Ectodermal cell (in vitro differentiated cells): ENCODE data around the gene IL1R2.

ENCODE experiments used
- H3K27ac ChIP-seq: 2 replicates; pipeline ENCODE4 v1.7.0; 2013; ENCODE audit warnings: mild to moderate bottlenecking, low read depth, low read length; ENCODE audit not compliant: insufficient read depth, poor library complexity, severe bottlenecking
- H3K27me3 ChIP-seq: 2 replicates; pipeline ENCODE4 v1.7.0; 2013; ENCODE audit warnings: mild to moderate bottlenecking, low read length; ENCODE audit not compliant: insufficient read depth, control insufficient read depth, poor library complexity, severe bottlenecking
- H3K36me3 ChIP-seq: one replicate; pipeline ENCODE4 v1.7.0; 2013; ENCODE audit warnings: low read length; ENCODE audit not compliant: control insufficient read depth, insufficient read depth
- H3K4me1 ChIP-seq: one replicate; pipeline ENCODE4 v1.7.0; 2013; ENCODE audit warnings: low read length; ENCODE audit not compliant: control insufficient read depth, insufficient read depth
- H3K4me3 ChIP-seq: 2 replicates; pipeline ENCODE4 v1.7.0; 2013; ENCODE audit warnings: low read depth, low read length, control low read depth; ENCODE audit not compliant: insufficient read depth
- H3K9me3 ChIP-seq: 2 replicates; pipeline ENCODE4 v1.7.0; 2013; ENCODE audit warnings: mild to moderate bottlenecking, low read length, moderate library complexity; ENCODE audit not compliant: control insufficient read depth
- whole genome bisulfite sequencing, 2 experiments: methylation state at CpG; one replicate each; pipeline ENCODE4 v1.1.7; 2013; ENCODE audit warnings: missing lambda C conversion rate in 2 of 2; 5-methylcytosine and 5-hydroxymethylcytosine counted together

Gene IL1R2

DNA sequence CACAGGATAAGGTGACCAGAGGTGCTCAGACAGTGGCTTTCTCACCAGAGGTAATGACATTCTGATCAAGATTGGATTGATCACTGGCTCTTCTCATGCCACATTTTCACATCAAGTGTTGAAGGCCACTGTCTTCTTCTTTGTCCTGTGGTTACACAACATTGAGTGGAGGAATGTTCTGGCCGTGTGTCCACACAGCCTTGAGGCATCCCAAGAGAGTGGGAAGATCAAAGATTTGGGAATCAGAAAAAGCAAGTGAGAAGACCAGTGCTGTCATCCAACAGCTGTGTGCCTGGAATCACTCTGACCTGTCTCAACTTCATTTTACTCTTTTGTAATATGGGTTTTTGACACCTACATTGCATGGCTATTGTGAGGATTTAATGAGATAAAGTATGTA is 67.4 kb downstream of the IL1R2 start:
- Histone ChIP-seq H3K27ac (no peak overlapping the region), H3K9me3 (no peaks in the 10 kb centered on the region), H3K4me3 (no peak overlapping the region), H3K4me1 (peaks cover 12% of the 10 kb centered on the region), H3K27me3 (no peaks in the 10 kb centered on the region), H3K36me3 (no peaks in the 10 kb centered on the region)
- 76 to 90% methylated on average over 1 of the region's 1 CpG for WGBS, 2 experiments

DNA sequence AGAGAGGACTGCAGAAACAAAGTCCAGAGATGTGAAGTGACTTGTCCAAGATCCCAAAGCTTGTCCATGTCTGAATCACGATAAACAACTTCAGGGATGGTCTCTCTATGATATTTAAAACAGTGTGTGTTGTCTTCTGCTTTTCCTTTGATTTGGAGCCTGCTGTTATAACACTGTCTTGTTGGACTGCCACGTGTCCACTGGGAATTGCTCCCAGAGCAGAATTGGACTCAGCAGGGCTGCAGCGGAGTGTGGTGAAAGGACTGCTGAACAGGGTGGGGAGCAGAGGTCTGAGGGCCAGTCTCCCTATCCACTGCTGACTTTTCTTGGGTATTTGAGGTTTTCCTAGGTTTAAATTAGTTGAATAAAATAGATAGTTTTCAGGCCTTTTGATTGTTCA is 68.3 kb downstream of the IL1R2 start:
- WGBS, 2 experiments = 94 to 98% methylated on average over 3 of the region's 3 CpGs
- no peak overlapping the region for H3K27ac ChIP-seq
- peaks cover 12% of the 10 kb centered on the region for H3K4me1 ChIP-seq
- H3K27me3 ChIP-seq = no peaks in the 10 kb centered on the region
- no peak overlapping the region for H3K4me3 ChIP-seq
- no peaks in the 10 kb centered on the region for H3K36me3 ChIP-seq
- H3K9me3 ChIP-seq = no peaks in the 10 kb centered on the region

DNA sequence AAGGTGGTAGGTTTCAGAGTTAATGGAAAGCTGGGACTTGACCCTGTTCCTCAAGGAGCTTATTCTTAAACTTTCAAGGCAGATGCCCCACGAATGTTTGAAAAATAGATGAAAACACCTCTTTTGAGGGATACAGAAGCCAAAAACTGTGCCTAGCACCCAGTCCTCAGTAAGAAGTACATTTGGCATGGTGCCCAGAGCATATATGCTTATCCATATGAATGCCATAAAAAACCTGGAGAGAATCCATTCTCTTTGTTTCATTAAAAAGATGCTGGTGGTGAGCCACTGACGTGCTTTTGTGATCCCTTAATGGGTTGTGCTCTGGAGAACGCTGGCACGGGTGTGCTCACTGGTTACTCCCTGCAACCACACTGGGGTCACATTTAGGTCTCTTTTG is 69.0 kb downstream of the IL1R2 start:
- Histone ChIP-seq H3K4me1 (peaks cover 12% of the 10 kb centered on the region), H3K27me3 (no peaks in the 10 kb centered on the region), H3K4me3 (no peak overlapping the region), H3K27ac (no peak overlapping the region), H3K36me3 (no peaks in the 10 kb centered on the region), H3K9me3 (no peaks in the 10 kb centered on the region)
- 92 to 93% methylated on average over 4 of the region's 4 CpGs for WGBS, 2 experiments

DNA sequence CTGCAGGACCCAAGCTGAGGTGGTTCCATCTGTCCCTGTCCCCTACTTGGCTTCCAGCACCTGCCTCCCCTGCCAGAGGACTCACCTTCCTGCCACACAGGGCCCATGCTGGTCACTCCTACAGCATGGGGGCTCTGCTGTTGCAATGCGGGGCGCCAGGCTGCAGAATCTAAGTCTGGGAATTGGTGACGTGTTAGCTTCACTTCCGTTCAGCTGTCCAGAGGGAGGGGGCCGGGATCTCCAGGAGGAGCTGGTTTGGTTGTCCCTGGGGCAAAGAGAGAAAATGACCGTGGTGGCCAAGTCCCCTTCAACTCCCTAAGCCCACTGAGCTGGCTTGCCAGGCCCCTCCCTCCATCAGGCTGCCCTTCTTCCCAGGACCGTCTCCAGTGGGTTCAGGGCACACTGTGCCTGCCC is 69.5 kb downstream of the IL1R2 start:
- 93 to 94% methylated on average over 7 of the region's 7 CpGs for WGBS, 2 experiments

DNA sequence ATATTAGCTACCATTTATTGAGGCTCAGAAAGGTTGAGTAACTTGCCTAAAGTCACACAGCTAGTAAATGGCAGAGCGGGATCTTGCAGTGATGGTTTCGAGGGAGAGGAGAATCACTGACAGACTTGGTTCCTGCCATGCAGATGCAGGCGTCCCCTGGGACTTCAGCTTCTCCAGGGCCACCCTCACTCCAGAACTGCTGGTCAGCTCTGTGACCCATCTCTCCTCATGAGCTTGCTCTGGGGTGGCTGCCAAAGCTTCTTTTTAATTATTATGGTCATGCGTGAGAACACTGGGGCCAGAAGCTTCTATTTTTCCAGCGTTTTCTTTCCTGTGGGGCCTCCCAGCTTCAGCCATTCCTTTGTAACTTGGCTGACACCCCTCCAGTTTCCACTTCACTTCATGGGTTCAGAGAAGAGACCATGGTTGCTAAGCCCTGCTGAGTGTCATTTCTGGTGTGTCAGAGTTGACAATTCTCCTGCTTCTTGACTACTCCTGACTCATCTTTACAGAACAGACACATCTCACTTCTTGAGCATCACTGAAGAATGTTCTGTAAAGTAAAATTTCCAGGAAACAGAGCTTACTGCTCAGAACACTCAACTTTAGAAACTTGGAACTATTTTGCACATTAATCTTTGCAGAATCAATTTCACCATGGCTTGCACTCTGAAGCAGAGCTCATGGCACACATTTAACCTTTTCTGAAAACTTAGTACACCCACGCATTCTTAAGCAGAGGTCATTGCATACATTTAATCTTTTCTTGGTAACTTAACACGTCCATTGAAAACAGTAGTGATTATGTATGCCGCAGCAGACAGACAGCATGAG is 70.4 kb downstream of the IL1R2 start:
- Histone ChIP-seq H3K27me3 (no peaks in the 10 kb centered on the region), H3K4me1 (peaks cover 12% of the 10 kb centered on the region), H3K27ac (no peak overlapping the region), H3K9me3 (no peaks in the 10 kb centered on the region), H3K36me3 (no peaks in the 10 kb centered on the region), H3K4me3 (no peak overlapping the region)
- 94 to 96% methylated on average over 8 of the region's 8 CpGs for WGBS, 2 experiments

More for the DNA sequence above, 69.5 kb downstream of the IL1R2 start:
- no peaks in the 10 kb centered on the region for H3K27me3 ChIP-seq
- H3K9me3 ChIP-seq = no peaks in the 10 kb centered on the region
- H3K27ac ChIP-seq = no peak overlapping the region
- no peaks in the 10 kb centered on the region for H3K36me3 ChIP-seq
- peaks cover 12% of the 10 kb centered on the region for H3K4me1 ChIP-seq
- no peak overlapping the region for H3K4me3 ChIP-seq

DNA sequence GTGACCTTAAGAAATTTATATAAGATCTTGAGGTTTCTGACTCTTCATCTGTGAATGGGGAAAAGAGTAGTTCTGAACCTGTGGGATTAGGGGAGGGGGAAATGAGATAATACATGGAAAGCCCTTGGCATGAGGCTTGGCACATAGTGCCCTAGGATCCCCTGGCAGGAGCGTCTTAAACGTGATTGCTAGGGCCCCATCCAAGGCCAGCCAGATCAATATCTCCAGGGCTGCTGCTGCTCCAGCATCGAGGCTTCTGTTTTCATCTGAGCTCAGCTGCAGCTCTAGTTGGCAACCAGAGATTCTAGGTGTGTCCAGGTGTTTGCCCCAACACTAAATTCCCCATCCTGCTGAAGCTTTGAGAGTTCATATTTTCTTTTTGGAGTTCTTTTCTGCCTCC is 71.0 kb downstream of the IL1R2 start:
- WGBS, 2 experiments = 87 to 90% methylated on average over 3 of the region's 3 CpGs
- Histone ChIP-seq H3K27me3 (no peaks in the 10 kb centered on the region), H3K36me3 (no peaks in the 10 kb centered on the region), H3K9me3 (no peaks in the 10 kb centered on the region), H3K4me1 (peaks cover 9% of the 10 kb centered on the region), H3K4me3 (no peak overlapping the region), H3K27ac (no peak overlapping the region)

GRCh38 chr2:102063487-102063911 is 71.7 kb downstream of the IL1R2 start:
- WGBS, 2 experiments = 89 to 96% methylated on average over 6 of the region's 6 CpGs
- H3K4me1 ChIP-seq = peaks cover 3% of the 10 kb centered on the region
- no peaks in the 10 kb centered on the region for H3K27me3 ChIP-seq
- H3K36me3 ChIP-seq = no peaks in the 10 kb centered on the region
- no peaks in the 10 kb centered on the region for H3K9me3 ChIP-seq
- no peak overlapping the region for H3K27ac ChIP-seq
- H3K4me3 ChIP-seq = no peak overlapping the region

GRCh38 chr2:102063941-102064678 is 72.3 kb downstream of the IL1R2 start:
- Histone ChIP-seq H3K36me3 (no peaks in the 10 kb centered on the region), H3K9me3 (no peaks in the 10 kb centered on the region), H3K4me1 (peaks cover 3% of the 10 kb centered on the region), H3K27ac (no peak overlapping the region), H3K27me3 (no peaks in the 10 kb centered on the region), H3K4me3 (no peak overlapping the region)
- 81 to 83% methylated on average over 9 of the region's 9 CpGs for WGBS, 2 experiments

GRCh38 chr2:102064679-102065674 is 73.2 kb downstream of the IL1R2 start:
- Histone ChIP-seq H3K9me3 (no peaks in the 10 kb centered on the region), H3K4me3 (no peak overlapping the region), H3K36me3 (no peaks in the 10 kb centered on the region), H3K4me1 (peaks cover 3% of the 10 kb centered on the region), H3K27me3 (no peaks in the 10 kb centered on the region), H3K27ac (no peak overlapping the region)
- 92% methylated on average over 17 of the region's 17 CpGs for WGBS, 2 experiments
